ENCODE measurements around the gene CHORDC1. TPM values are rescaled to one million over a fixed set of nuclear protein-coding genes. Genes with fewer than 3 reads are reported as not detected.

Gene CHORDC1
- total RNA-seq, 1 experiment from 2014 or later: 95.6 TPM

- DNase-seq (ENCODE audit: low read depth, low spot score) (no peak), ATAC-seq (no peak)
- no peak for TF ChIP-seq MAX (IDR thresholded peaks at IDR 0.05)
- TF ChIP-seq ATF3 (IDR thresholded peaks at IDR 0.05): no peak
- no peak for TF ChIP-seq EGR1 (IDR thresholded peaks at IDR 0.05; ENCODE audit: low read depth)
- no peak for TF ChIP-seq SIN3A (IDR thresholded peaks at IDR 0.05; ENCODE audit: low read depth)
- BruUV-seq (replicated peaks): no TSS peak
- intact Hi-C loops (cut with micrococcal nuclease): no loop called here
- no peak overlapping the region for H3K27ac ChIP-seq (ENCODE audit: low read depth, low read length)
- no peak overlapping the region for H3K4me3 ChIP-seq (replicated peaks in 1 of 2; ENCODE audit: low read depth in 1 of 2, low read length in 2 of 2)
- RAD21 ChIA-PET (ENCODE audit: low non-redundant PET in 1 of 2, low total read pairs in 2 of 2, uncharacterized antibody in 2 of 2, unreplicated experiment in 2 of 2): no interaction called here
- no peak overlapping the region for H3K9ac ChIP-seq (ENCODE audit: low read length)
- no peaks in the 10 kb centered on the region for H3K9me3 ChIP-seq (ENCODE audit: control insufficient read depth in 1 of 2, insufficient read depth in 1 of 2, low read depth in 1 of 2, low read length in 2 of 2)
- H3K4me2 ChIP-seq (ENCODE audit: low read length): no peak overlapping the region
- H4K20me1 ChIP-seq (ENCODE audit: insufficient read depth): peaks cover 20% of the 10 kb centered on the region; the same call in 1 of the 2 replicates
- H2AFZ ChIP-seq (ENCODE audit: low read depth, low read length, poor library complexity, severe bottlenecking): no peak overlapping the region
- no peaks in the 10 kb centered on the region for H3K9me2 ChIP-seq (ENCODE audit: insufficient read depth)
- peaks cover 23 to 35% of the 10 kb centered on the region in 2 experiments; a peak in 3 of 4 replicates for H3K36me3 ChIP-seq (ENCODE audit: control insufficient read depth in 1 of 2, insufficient read depth in 2 of 2, low read length in 2 of 2)
- POLR2A ChIA-PET: no interaction called here
- peaks cover 37% of the 10 kb centered on the region for H3K79me2 ChIP-seq (ENCODE audit: insufficient read depth, low read length)
- CTCF ChIA-PET: no interaction called here
- no peaks in the 10 kb centered on the region for H3K4me1 ChIP-seq (ENCODE audit: control insufficient read depth in 1 of 2, insufficient read depth in 2 of 2, low read length in 2 of 2)
- no peaks in the 10 kb centered on the region for H3K27me3 ChIP-seq (ENCODE audit: insufficient read depth, low read length)
Observed at GRCh38 chr11:90202342-90202741, 20.5 kb downstream of the CHORDC1 start.

- Histone ChIP-seq H3K9me2 (ENCODE audit: insufficient read depth) (no peaks in the 10 kb centered on the region), H3K4me3 (replicated peaks in 1 of 2; ENCODE audit: low read depth in 1 of 2, low read length in 2 of 2) (no peak overlapping the region), H3K4me1 (ENCODE audit: control insufficient read depth in 1 of 2, insufficient read depth in 2 of 2, low read length in 2 of 2) (no peaks in the 10 kb centered on the region), H3K27ac (ENCODE audit: low read depth, low read length) (no peak overlapping the region), H3K79me2 (ENCODE audit: insufficient read depth, low read length) (no peaks in the 10 kb centered on the region), H3K36me3 (ENCODE audit: control insufficient read depth in 1 of 2, insufficient read depth in 2 of 2, low read length in 2 of 2) (peaks cover 6 to 12% of the 10 kb centered on the region in 2 experiments; a peak in 2 of 4 replicates), H2AFZ (ENCODE audit: low read depth, low read length, poor library complexity, severe bottlenecking) (no peak overlapping the region), H3K27me3 (ENCODE audit: insufficient read depth, low read length) (no peaks in the 10 kb centered on the region), H3K9me3 (ENCODE audit: control insufficient read depth in 1 of 2, insufficient read depth in 1 of 2, low read depth in 1 of 2, low read length in 2 of 2) (no peaks in the 10 kb centered on the region), H3K4me2 (ENCODE audit: low read length) (no peak overlapping the region), H4K20me1 (ENCODE audit: insufficient read depth) (no peaks in the 10 kb centered on the region), H3K9ac (ENCODE audit: low read length) (no peak overlapping the region)
- intact Hi-C loops (cut with micrococcal nuclease): no loop called here
- ChIA-PET RAD21 (ENCODE audit: low non-redundant PET in 1 of 2, low total read pairs in 2 of 2, uncharacterized antibody in 2 of 2, unreplicated experiment in 2 of 2) (no interaction called here), CTCF (no interaction called here), POLR2A (no interaction called here)
- no peak for ATAC-seq
- DNase-seq (ENCODE audit: low read depth, low spot score): no peak
- BruUV-seq (replicated peaks): no TSS peak
- TF ChIP-seq SIN3A (IDR thresholded peaks at IDR 0.05; ENCODE audit: low read depth) (no peak), EZH2 (IDR thresholded peaks at IDR 0.05) (no peak)
Observed at GRCh38 chr11:90197377-90197776, 25.5 kb downstream of the CHORDC1 start.

Measured in HCT116 (cell line).